Peyer's patch (tissue), 4 donors: ENCODE measurements around the gene ELF2.

Source experiments
- CTCF ChIP-seq, 6 experiments: fragments of 450-650 bp in 4 of 6; fragments of 200-600 bp in 2 of 6; sonication (generic) in 1 of 6; IDR thresholded peaks; one replicate each; pipeline ENCODE4 v1.5.1; 2017 to 2019; ENCODE audit warnings: antibody characterized with exemption in 6 of 6, mild to moderate bottlenecking in 3 of 6, moderate library complexity in 1 of 6
- POLR2A ChIP-seq, 2 donors: fragments of 450-650 bp; IDR thresholded peaks; one replicate each; pipeline ENCODE4 v1.5.1; 2017; ENCODE audit warnings: antibody characterized with exemption in 2 of 2, mild to moderate bottlenecking in 2 of 2, moderate library complexity in 2 of 2

GRCh38 chr4:139184129-139184528, 7.1 kb upstream of the ELF2 start:
- peak in 1 of 6 experiments; percentile 30 for TF ChIP-seq CTCF (IDR thresholded peaks at IDR 0.05)
- TF ChIP-seq POLR2A (IDR thresholded peaks at IDR 0.05): no peak
